Caki2 (cell line): ENCODE measurements around the gene GRK5. TPM values are rescaled to one million over a fixed set of nuclear protein-coding genes. Genes with fewer than 3 reads are reported as not detected.

Source experiments
- DNase-seq: peaks from one replicate; pipeline ENCODE4 v3.0.0-alpha.2; 2015; ENCODE audit warnings: low read depth
- in situ Hi-C: cut with HindIII; loops from 2 replicates; pipeline ENCODE4 v1.10.0; 2016; ENCODE audit warnings: low sequenced_read_pairs, low pct_unique_long_range_greater_than_20kb, mixed read lengths
- total RNA-seq: library from RNA; depleted of rRNA; stranded (reverse); fragments of >200 nt; shearing (Covaris generic); gene quantifications from 2 replicates; pipeline ENCODE4 v1.2.3, GENCODE V29; 2014; ENCODE audit warnings: low replicate concordance

The GRK5 gene
- total RNA-seq, 1 experiment from 2014 or later: 0.61 TPM

DNA sequence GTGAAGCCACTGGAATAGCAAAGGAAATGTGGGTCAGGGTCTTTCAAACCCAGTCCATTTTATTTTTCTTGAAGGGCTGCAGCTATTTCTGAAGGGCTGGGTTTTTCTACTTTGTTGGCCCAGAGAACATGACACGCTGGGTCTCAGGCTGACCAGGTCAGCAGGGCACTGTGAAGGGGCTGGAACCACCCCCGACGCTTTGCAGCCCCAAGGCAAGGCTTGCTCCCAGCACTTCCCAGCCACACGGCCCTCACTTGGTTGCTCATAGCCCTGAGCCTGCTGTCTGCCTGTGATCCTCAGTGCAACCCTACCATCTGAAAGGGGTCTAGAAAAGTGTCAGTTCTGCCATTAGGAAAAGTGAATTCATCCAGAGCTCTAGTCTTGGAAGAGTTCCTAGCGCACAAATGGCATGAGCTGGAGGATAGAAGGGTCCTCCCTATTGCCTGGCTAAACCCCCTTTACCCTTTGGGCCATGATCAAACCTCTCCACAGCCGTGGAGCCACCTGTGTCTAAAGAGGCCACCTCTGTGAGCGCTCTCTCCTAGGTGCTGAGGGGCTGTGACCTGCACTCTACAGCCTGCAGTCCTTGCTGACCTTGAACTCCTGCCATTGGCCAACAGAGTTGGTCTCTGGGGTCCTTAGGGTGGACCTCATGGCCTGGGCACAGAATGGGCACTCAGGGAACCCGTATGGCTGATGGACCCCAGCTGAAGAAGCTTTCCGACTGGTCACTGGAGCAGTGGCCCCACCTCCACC lies 203.2 kb downstream of the GRK5 start:
- DNase-seq: no peak
- in situ Hi-C loops: no loop called here

DNA sequence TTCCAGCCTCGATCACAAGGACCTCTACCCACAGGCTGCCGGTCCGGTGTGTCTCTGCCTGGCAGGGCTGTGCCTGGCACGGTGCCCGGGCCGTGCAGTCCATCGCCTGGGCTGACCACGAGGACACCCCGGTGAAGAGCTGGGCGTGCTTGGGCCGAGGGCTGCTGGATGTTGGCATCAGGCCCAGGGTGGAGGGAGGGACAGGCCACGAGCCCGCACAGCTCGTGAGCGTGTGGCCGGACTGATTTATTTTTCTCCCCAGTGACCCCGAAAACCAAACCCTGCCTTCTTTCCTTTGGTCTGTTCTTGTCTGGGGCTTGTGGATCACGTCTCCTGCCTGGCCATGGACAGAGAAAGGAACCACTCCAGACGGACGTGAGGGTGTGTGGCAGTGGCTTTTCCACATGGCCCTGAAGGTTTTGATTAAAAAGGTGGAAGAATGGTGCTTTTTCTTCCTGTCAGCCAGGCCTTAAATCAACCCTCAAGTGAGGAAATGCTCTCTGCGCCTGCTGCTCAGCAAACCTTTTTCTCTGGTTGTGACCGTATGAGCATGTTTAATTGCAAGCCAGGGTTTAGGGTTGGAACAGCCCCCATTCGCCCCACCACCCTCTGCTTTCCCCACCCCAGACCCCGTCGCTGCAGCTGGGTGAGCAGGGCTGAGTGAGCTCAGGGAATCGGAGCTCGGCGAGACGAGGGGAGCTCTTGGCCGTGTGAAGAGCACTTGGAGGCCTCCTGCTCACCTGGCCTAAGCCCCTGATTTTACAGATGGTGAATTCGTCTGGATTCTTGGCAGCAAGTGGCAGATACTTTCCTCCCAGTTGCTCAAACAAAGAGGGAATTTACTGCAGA lies 205.1 kb downstream of the GRK5 start:
- DNase-seq: no peak
- in situ Hi-C loops: no loop called here

DNA sequence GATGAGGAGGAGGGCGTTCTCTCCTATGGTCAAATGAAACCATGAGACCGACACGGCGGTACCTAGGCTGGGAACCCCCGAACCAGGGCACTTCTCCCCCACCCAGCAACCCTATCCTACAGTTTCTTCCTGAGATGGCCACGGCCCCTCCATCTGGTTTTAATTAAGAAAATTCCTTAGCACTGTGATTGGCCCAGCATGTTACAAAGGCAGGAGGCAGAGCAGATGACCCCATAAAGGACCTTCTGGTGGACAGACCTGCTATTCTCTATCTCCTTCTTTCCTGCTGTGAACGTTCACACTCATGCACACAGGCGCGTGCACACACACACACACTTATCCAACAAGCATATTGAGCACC lies 205.7 kb downstream of the GRK5 start:
- in situ Hi-C loops: no loop called here

DNA sequence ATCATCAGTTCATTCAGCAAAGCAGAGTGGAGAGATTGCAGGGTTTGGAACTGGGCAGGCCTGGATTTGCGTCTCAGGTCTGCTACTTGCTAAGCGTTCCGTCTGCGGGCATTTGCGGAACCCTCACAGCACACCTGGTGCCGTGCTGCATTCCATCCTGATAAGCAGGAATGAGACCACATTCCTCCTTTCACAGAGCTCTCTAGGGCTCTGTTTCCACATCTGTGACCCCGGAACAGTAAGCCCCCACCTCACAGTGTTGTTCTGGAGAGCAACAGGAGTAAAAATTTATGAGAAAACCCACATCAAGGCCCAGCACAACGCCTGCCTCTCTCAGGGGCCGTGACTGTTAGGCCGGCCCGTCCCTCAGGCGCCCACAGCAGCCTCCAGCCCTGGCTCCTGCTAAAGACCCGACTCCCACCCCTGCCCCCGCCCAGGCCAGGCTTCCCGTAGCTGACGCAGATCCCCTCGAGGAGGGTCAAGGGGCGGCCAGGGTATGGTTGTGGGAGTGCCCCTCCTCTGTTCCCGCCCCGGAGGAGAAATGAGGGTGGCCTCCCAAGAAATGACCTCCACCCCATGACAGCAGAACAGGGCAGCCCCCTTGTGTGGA lies 206.2 kb downstream of the GRK5 start:
- in situ Hi-C loops: no loop called here
- DNase-seq: no peak

More for the DNA sequence above, 205.7 kb downstream of the GRK5 start:
- no peak for DNase-seq

DNA sequence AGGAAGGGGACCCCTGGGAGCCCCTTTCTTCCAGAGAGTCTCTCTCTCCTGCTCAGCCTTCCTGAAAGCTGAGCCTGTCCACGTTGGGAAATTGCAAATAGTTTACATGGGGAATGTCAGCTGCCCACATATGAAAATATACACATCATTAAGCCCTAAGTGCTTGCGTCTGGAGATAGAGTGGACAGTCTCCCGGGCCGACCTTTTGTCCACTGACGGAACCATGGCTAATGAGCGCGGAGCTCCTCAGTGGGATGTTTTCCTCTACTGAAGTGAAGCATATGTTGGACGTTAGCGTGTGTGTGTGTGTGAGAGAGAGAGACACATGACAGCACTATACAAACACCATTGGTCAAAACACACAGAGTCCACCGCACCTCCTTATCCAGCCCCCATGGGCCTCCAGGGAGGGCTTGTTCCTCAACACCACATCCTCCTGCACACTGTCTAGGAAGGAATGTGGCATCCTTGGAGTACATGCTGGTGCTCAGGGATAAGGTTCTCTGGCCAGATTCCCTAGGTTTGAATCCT lies 206.8 kb downstream of the GRK5 start:
- no peak for DNase-seq
- in situ Hi-C loops: no loop called here

DNA sequence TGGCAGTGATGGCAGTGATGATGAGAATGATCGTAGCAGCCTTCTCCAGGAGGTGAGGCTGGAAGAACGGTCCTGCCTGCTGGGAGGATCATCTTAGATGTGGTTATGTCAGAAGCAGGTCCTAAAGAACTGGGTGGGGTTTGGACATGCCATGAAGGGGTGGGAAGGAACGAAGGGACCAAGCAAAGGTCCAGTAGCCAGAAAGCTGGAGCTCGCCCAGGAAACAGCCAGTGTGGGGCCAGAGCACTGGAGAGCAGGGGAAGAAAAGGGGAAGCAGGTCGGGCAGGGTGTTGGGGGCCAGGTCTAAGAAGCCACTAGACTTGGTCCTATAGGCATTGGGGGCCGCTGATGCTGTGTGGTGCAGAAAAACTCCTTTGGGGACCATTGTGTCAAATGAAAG lies 207.8 kb downstream of the GRK5 start:
- in situ Hi-C loops: no loop called here
- no peak for DNase-seq

DNA sequence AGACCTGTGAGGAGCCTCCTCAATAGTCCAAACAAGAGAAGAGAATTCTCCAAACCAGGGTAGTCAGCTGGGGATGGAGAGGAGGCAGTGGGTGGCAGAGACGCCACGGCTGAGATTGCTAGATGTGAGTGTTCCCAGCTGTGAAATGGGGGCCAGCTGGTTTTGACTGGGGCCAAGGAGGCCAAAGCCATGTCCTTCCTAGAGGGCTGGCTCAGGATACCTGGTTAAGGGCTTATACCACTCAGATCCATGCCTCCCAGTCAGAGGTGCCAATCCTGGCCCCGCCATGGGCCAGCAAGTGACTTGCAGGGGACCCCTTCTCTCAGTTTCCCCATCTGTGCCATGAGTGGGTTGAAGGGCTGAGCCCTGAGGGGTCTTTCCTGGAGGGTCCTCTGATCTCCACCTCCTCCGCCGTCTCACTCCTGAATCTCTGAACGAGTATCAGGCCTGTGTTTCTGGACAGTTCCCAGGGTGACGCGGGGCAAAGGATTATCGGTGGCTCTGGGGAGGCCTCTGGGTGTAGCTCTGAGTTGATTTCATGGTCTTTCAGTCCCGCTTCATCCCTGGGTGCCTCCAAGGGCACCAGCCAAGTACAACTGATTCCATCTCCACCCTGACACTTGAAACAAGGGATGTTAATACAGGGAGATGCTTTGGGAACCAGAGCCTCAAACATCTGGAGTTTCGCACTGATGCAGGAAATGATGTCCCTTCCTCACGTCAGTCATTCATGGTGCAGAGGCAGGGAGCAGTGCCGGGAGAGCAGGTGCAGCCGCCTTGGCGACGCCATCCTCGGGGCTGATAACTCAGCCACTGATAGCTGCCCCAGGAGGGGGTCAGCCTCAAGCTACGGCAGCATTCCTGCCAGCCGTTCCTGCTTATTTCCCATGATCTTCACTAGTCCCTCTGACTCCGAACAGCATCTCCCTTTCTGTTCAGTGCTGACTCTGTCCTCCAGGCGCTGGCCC lies 208.4 kb downstream of the GRK5 start:
- in situ Hi-C loops: no loop called here
- no peak for DNase-seq

DNA sequence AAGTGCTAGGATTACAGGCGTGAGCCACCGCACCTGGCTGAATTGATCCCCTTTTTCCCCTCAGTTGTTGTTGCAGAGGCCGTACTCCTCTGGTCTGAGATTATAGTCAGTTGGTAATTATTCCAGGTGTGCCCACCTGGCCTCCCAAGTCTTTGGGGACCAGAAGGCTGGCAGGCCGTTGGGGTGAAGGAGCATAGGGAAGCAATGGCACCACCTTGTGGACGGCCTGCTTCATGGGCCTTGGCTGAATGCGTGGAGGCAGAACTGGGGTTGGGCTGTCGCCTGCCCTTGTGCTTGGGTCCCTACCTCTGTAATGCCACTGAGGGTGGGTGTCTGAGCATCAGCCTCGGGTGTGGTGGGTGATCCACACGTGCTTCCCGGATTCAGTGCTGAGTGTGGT lies 209.5 kb downstream of the GRK5 start:
- DNase-seq: peak; percentile 32
- in situ Hi-C loops: no loop called here

DNA sequence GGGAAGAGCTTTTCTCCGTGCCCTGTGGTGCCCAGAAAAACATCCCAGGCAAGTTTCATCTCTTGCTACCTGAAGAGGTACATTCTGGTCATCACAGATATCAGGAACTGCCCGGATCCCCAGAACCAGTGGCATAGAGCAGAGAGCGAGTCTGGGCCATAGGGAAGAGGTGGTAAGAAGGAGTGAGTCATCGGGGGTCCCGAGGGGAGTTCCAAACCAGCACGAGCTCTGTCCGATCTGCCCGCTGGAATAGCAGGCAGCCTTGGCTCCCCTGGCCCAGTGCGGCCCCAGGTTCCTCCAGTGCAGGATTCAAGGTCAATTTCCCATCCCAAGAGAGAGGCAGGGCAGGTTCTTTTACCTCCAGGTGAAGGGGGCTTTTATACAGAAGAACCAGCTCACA lies 210.5 kb downstream of the GRK5 start:
- no peak for DNase-seq

DNA sequence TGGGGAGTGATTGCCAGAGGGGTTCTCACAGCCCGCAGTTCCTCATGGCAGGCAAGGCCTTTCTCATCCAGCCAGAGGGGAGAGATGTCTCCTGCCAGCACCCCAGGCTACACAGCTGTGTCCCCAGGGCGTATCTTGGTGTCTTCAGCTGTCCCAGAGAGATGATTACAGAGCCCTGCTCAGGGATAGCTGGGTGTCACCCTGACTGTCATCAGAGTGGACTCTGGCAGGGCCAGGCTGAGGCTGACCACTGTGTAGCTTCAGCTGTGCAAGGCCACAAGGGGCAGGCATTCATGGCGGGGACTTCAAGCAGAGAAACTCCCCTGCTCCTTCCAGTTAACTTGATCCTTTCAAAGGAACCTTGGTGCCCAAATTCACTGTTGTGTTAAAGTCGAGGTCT lies 211.0 kb downstream of the GRK5 start:
- in situ Hi-C loops: no loop called here
- DNase-seq: no peak

More for the DNA sequence above, 210.5 kb downstream of the GRK5 start:
- in situ Hi-C loops: no loop called here

DNA sequence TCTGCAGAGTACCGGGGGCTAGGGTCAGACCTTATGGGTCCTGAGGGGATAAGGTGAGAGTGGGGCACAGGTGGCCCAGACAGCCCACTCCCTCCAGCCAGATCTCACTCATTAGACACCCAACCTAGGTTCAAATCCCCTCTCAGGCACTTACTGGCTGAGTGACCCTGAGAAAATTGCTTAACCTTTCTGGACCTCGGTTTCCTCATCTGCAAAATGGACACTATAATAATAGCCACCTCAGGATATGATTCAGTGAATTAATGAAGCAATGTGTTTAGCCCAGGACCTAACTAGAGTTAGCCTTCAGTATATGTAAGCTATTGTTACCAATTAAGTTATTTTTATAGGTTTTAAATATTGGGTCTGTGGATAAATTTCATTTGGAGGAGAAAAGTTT lies 212.6 kb downstream of the GRK5 start:
- in situ Hi-C loops: no loop called here
- DNase-seq: no peak

DNA sequence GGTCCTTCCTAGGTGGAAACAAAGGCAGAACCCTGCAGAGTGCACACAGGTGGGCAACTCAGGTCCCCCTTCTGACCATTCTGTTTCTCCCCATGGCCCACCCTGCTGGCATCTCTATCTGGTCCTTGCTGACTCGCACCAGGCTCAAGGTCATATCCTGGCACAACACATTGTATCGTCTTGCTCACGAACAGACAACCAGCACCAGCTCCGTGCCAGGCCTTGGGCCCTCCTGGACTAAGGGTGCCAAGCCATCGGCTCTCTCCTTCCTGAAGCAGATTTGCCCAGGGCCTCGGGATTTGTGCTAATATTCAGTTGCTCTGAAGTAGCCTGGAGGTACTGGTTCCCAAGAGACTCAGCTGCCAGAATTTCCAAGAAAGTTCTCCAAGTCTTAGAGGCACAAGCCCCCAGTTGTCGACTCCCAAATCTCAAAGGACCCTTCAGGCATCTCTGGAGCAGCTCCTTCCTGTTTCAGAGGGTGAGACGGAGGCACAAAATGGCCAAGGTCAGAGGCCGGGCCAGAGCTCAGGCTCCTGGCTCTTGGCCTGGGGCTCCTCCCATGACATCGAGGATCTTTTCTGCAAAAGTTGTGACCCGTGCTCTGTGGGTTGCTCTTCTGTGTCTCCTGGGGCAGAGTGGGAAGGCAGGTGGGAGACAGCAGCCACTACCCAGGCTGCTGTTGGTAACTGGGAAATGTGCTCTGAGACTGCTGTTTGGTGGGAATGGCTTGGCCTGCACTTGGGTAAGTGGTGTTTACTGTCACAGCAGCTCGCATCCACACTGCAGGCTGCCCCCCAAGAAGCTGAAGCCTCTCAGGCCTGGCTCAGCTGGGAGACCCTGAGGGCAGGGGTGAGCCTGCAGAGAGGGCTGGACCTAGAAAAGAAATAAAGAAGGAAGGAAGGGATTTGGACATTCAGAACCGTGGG lies 213.8 kb downstream of the GRK5 start:
- in situ Hi-C loops: no loop called here
- DNase-seq: no peak

DNA sequence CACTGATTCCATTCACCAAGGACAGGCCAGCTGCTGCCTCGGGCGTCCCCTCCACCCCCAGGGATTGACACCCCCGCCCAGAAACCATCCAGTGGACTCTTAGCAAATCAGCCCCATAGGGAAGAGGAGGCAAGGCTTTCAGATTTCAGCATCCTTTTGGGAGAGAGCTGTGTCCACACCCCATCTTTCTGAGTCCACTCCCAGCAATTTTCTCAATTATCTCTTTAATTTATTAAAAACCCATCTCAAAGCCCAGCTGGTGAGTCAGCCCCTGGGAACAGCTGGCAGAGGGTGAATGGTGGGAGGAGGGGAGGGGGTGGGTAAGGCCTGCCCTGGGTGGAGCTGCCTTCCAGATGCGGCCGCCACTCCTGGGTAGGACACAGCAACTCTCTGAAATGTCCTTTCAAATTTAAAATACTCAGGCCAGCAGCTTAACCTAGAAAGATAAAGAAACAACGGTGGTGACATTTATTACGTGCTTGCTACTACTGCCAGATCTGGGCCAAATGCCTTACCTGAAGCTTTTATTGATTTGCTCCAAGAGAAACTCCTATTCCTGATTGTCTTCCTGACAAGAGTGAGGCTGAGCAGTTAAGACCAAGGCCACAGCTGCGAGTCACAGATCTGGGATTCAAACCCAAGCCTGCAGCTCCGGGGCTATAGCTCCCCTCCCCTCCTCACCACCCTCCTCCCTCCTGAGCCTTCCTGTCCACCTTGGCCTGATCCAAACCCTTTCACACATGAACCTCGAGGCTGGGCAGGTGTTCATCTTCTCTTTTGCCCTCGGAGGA lies 214.7 kb downstream of the GRK5 start:
- in situ Hi-C loops: no loop called here

DNA sequence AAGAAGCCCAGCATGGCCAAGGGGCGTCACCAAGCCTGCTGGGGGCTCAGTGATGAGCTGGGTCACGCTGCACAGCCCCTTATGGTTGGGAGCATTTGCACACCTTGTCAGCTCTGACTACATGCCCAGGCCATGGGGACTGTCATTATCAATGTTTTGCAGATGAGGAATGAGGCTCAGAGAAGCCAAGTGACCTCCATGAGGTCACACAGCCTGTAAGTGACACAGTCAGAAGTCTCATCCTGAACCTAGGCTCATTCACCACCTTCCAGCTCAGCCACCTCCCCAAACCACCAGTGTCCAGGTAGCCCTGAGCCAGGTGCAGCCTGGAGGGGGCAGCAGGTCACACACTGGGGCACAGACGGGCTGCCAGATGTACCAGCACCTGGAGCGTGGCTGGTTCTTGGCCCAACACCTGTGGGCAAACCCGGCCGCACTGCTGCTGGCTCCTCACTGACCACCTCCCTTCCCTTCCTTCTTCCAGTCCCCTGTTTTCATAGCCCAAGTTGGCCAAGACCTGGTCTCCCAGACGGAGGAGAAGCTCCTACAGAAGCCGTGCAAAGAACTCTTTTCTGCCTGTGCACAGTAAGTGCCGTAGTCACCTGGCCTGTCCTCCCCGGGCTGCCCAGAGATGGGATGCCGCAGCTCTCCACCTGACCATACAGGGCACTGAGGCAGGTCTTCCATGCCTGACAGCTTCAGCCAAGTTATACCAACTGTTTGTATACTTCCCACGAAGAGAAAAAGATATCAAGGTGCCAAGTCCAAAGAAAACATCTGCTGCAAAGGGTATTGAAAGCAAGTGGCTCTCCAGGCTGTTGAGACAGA lies 215.5 kb downstream of the GRK5 start:
- DNase-seq: no peak
- in situ Hi-C loops: no loop called here

More for the DNA sequence above, 214.7 kb downstream of the GRK5 start:
- DNase-seq: no peak

DNA sequence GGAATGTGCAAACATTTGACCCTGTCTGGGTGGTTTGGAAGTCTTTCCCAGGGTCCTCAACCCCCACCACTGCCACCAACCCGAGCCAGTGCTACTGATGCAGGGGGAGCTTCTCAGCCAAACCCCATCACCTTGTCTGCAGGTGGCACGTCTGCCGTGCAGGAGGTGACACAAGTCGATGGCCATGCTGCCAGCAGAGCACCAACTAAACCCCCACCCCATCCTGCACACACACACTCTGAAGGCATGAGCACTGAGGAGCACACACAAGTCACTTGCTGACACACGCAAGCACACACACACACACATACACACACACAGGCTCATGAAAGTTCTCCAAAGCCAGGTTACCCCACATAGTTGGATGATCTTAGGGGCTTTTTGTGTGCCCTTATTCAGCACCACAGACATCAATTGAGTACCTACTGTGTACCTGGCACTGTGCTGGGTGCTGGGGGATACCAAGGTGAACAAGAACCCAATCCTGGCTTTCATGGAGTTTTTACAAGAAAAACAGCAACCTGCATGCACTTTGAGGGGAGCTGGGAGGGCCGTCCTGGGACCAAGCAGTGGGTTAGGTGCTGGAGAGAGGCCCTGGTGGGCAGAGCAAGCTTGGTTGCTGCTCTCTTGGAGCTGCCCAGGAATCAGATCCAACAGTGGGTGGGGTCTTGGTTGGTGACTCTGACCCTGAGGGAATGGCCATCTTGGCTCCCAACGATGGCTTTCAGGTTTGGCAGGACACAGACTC lies 216.3 kb downstream of the GRK5 start:
- in situ Hi-C loops: no loop called here
- no peak for DNase-seq
